A673 (cell line): ENCODE data around the gene HEXIM2. TPM values are rescaled to one million over a fixed set of nuclear protein-coding genes. Genes with fewer than 3 reads are reported as not detected.

Source experiments
- BruUV-seq: library from RNA; stranded (reverse); fragments of 400-500 nt; replicated peaks from 2 replicates; lab custom pipeline; 2021; lab: Mats Ljungman, UMichigan
- CTCF ChIA-PET: fragments of 300-600 bp; sonication (Branson Sonifier 250); formaldehyde crosslinking; loops from one replicate; lab custom pipeline; 2022; ENCODE audit warnings: antibody characterized with exemption; lab: Charles Lee
- POLR2A ChIA-PET: fragments of 300-600 bp; sonication (Branson Sonifier 250); formaldehyde crosslinking; loops from one replicate; lab custom pipeline; 2022; ENCODE audit warnings: antibody characterized with exemption; ENCODE audit not compliant: low non-redundant PET; lab: Charles Lee
- DNase-seq: peaks from one replicate; pipeline ENCODE4 v3.0.0-alpha.2; 2015; ENCODE audit warnings: low spot score
- H3K27ac ChIP-seq: fragments of 200-600 bp; sonication (generic); 2 replicates; pipeline ENCODE4 v1.5.1; 2016; ENCODE audit warnings: mixed run types, low read depth, mild to moderate bottlenecking, mixed read lengths, antibody characterized with exemption, low read length; ENCODE audit not compliant: poor library complexity, severe bottlenecking
- H3K27me3 ChIP-seq: fragments of 200-600 bp; sonication (generic); replicated peaks from 2 replicates; pipeline ENCODE4 v1.6.1; 2017; ENCODE audit warnings: mixed run types, low read depth, mild to moderate bottlenecking, mixed read lengths, antibody characterized with exemption, low read length; ENCODE audit not compliant: insufficient read depth, poor library complexity
- H3K36me3 ChIP-seq: fragments of 200-600 bp; sonication (generic); 2 replicates; pipeline ENCODE4 v1.6.1; 2016; ENCODE audit warnings: mixed run types, mild to moderate bottlenecking, mixed read lengths, antibody characterized with exemption, low read length; ENCODE audit not compliant: insufficient read depth, poor library complexity, severe bottlenecking
- H3K4me1 ChIP-seq: fragments of 200-600 bp; sonication (generic); 2 replicates; pipeline ENCODE4 v1.6.1; 2017; ENCODE audit warnings: mixed run types, mild to moderate bottlenecking, mixed read lengths, antibody characterized with exemption, low read length; ENCODE audit not compliant: insufficient read depth, poor library complexity, severe bottlenecking
- H3K4me3 ChIP-seq: fragments of 200-600 bp; sonication (generic); 2 replicates; pipeline ENCODE4 v1.5.1; 2016; ENCODE audit warnings: low read depth, mixed run types, mild to moderate bottlenecking, mixed read lengths, low read length; ENCODE audit not compliant: poor library complexity, severe bottlenecking
- H3K9me3 ChIP-seq: fragments of 200-600 bp; sonication (generic); 2 replicates; pipeline ENCODE4 v1.6.1; 2016; ENCODE audit warnings: mixed run types, low read depth, mild to moderate bottlenecking, mixed read lengths, antibody characterized with exemption, low read length; ENCODE audit not compliant: poor library complexity, severe bottlenecking
- CTCF ChIP-seq: fragments of 300-800, 200-600 bp; sonication (generic); conservative IDR thresholded peaks from 2 replicates; pipeline ENCODE4 v1.5.1; 2017; ENCODE audit warnings: low read depth, mild to moderate bottlenecking, antibody characterized with exemption, low read length, moderate library complexity, mixed read lengths
- EZH2 ChIP-seq: fragments of 200-600 bp; sonication (generic); IDR thresholded peaks from 2 replicates; pipeline ENCODE4 v1.6.1; 2017; ENCODE audit warnings: borderline replicate concordance, low read depth, mild to moderate bottlenecking, mixed read lengths, antibody characterized with exemption, low read length; ENCODE audit not compliant: poor library complexity, severe bottlenecking
- intact Hi-C: fragments of 100-400 bp; cut with micrococcal nuclease; formaldehyde crosslinking; loops from one replicate; pipeline ENCODE4 v1.10.0; 2022; ENCODE audit not compliant: unreplicated experiment
- total RNA-seq: library from RNA; stranded (reverse); gene quantifications from 2 replicates; pipeline ENCODE4 v1.2.3, GENCODE V29; 2021

Gene HEXIM2
- total RNA-seq, 1 experiment from 2014 or later: 4.8 TPM

GRCh38 chr17:45114117-45114932 lies 47.4 kb upstream of the HEXIM2 start:
- TF ChIP-seq EZH2: no peak
- TF ChIP-seq CTCF: no peak
- Histone ChIP-seq H3K27me3 (no peaks in the 10 kb centered on the region), H3K9me3 (no peaks in the 10 kb centered on the region), H3K4me1 (no peaks in the 10 kb centered on the region), H3K4me3 (no peak overlapping the region), H3K36me3 (no peaks in the 10 kb centered on the region), H3K27ac (no peak overlapping the region)
- POLR2A ChIA-PET: no interaction called here
- CTCF ChIA-PET: no interaction called here
- BruUV-seq: no TSS peak
- DNase-seq: no peak
- intact Hi-C loops: no loop called here

GRCh38 chr17:45115015-45115625 lies 46.6 kb upstream of the HEXIM2 start:
- no TSS peak for BruUV-seq
- Histone ChIP-seq H3K4me1 (no peaks in the 10 kb centered on the region), H3K27ac (no peak overlapping the region), H3K9me3 (no peaks in the 10 kb centered on the region), H3K4me3 (no peak overlapping the region), H3K36me3 (no peaks in the 10 kb centered on the region), H3K27me3 (no peaks in the 10 kb centered on the region)
- ChIA-PET CTCF (no interaction called here), POLR2A (no interaction called here)
- no peak for DNase-seq
- TF ChIP-seq EZH2 (no peak), CTCF (no peak)
- intact Hi-C loops: no loop called here

- Histone ChIP-seq H3K36me3 (no peaks in the 10 kb centered on the region), H3K4me1 (no peaks in the 10 kb centered on the region), H3K27ac (no peak overlapping the region), H3K4me3 (no peak overlapping the region), H3K27me3 (no peaks in the 10 kb centered on the region), H3K9me3 (no peaks in the 10 kb centered on the region)
- ChIA-PET CTCF (no interaction called here), POLR2A (no interaction called here)
- TF ChIP-seq CTCF (no peak), EZH2 (no peak)
- no TSS peak for BruUV-seq
- intact Hi-C loops: no loop called here
- DNase-seq: no peak
These were observed 45.8 kb upstream of the HEXIM2 start for GRCh38 chr17:45115871-45116270.
